ENCODE results near the gene RHBDF1.

RHBDF1 gene

DNA sequence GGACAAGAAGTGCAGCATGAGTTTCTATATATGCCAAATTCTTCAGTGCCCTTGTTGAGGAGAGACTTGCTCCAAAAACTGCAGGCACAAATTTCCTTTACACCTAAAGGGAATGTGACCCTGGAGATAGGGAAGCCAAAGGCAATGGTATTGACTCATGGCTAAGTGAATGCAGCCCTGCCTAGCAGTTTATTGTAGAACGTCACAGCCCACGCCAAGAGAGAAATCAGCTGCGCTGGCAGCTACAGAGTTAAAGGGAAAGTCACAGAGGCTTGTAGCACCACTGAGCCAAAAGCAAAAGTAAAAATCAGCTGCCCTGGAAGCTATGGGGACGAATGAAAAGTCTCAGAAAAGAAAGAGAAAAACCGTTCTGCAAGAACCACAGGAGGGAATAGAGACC, 29.1 kb downstream of the RHBDF1 start:
- Histone ChIP-seq H3K36me3 (ENCODE audit: control insufficient read depth, low read length) (peaks cover 78% of the 10 kb centered on the region), H3K9me3 (ENCODE audit: control insufficient read depth, insufficient read depth, low read length) (no peaks in the 10 kb centered on the region), H3K27ac (ENCODE audit: low read depth, low read length) (no peak overlapping the region), H3K4me2 (ENCODE audit: low read length) (no peak overlapping the region), H3K27me3 (ENCODE audit: control insufficient read depth, low read length) (no peaks in the 10 kb centered on the region), H3K4me1 (ENCODE audit: control insufficient read depth, low read length) (peaks cover 19% of the 10 kb centered on the region), H4K20me1 (ENCODE audit: control insufficient read depth, insufficient read depth, low read depth, low read length) (peaks cover 14% of the 10 kb centered on the region; the same call in 1 of the 2 replicates), H3F3A (ENCODE audit: control insufficient read depth, insufficient read depth) (no peaks in the 10 kb centered on the region), H3K9me2 (replicated peaks; ENCODE audit: control insufficient read depth, low read length) (no peaks in the 10 kb centered on the region), H3K79me2 (ENCODE audit: control insufficient read depth, low read length) (peaks cover 41% of the 10 kb centered on the region), H3K4me3 (ENCODE audit: low read length) (no peak overlapping the region)
- no peak for TF ChIP-seq EZH2phosphoT487 (IDR thresholded peaks at IDR 0.05; ENCODE audit: borderline replicate concordance, low read length)
- TF ChIP-seq, protein P1, sequence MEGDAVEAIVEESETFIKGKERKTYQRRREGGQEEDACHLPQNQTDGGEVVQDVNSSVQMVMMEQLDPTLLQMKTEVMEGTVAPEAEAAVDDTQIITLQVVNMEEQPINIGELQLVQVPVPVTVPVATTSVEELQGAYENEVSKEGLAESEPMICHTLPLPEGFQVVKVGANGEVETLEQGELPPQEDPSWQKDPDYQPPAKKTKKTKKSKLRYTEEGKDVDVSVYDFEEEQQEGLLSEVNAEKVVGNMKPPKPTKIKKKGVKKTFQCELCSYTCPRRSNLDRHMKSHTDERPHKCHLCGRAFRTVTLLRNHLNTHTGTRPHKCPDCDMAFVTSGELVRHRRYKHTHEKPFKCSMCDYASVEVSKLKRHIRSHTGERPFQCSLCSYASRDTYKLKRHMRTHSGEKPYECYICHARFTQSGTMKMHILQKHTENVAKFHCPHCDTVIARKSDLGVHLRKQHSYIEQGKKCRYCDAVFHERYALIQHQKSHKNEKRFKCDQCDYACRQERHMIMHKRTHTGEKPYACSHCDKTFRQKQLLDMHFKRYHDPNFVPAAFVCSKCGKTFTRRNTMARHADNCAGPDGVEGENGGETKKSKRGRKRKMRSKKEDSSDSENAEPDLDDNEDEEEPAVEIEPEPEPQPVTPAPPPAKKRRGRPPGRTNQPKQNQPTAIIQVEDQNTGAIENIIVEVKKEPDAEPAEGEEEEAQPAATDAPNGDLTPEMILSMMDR (IDR thresholded peaks at IDR 0.05; ENCODE audit: low read depth, low read length, poor library complexity, severe bottlenecking): no peak

DNA sequence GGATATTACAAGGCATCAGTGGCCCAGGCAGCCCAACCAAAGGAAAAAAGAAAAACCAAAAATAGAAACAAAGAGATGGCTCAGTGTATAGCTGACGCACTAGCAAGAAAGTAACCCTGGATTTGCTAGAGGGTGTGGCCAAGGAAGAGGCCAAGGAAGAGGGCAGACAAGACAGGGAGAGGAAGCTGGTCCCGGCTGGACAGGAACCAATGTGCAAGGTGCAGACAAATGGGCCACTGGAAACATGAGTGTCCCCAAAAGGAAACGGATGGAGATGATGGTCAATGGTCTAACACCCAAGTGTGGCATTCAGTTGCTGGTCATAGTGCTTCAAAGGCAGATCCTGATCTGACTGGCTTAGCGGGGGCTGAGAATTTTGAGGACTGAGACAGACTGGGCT, 29.7 kb downstream of the RHBDF1 start:
- H3K79me2 ChIP-seq (ENCODE audit: control insufficient read depth, low read length): peaks cover 38% of the 10 kb centered on the region
- H4K20me1 ChIP-seq (ENCODE audit: control insufficient read depth, insufficient read depth, low read depth, low read length): peaks cover 14% of the 10 kb centered on the region; the same call in 1 of the 2 replicates
- no peak overlapping the region for H3K4me3 ChIP-seq (ENCODE audit: low read length)
- no peaks in the 10 kb centered on the region for H3K9me3 ChIP-seq (ENCODE audit: control insufficient read depth, insufficient read depth, low read length)
- H3K4me2 ChIP-seq (ENCODE audit: low read length): no peak overlapping the region
- no peak overlapping the region for H3K27ac ChIP-seq (ENCODE audit: low read depth, low read length)
- no peaks in the 10 kb centered on the region for H3K27me3 ChIP-seq (ENCODE audit: control insufficient read depth, low read length)
- H3F3A ChIP-seq (ENCODE audit: control insufficient read depth, insufficient read depth): no peaks in the 10 kb centered on the region
- H3K9me2 ChIP-seq (replicated peaks; ENCODE audit: control insufficient read depth, low read length): no peaks in the 10 kb centered on the region
- TF ChIP-seq, protein P1 (IDR thresholded peaks at IDR 0.05; ENCODE audit: low read depth, low read length, poor library complexity, severe bottlenecking): no peak
- TF ChIP-seq EZH2phosphoT487 (IDR thresholded peaks at IDR 0.05; ENCODE audit: borderline replicate concordance, low read length): no peak
- H3K4me1 ChIP-seq (ENCODE audit: control insufficient read depth, low read length): peaks cover 25% of the 10 kb centered on the region
- peaks cover 79% of the 10 kb centered on the region for H3K36me3 ChIP-seq (ENCODE audit: control insufficient read depth, low read length)

DNA sequence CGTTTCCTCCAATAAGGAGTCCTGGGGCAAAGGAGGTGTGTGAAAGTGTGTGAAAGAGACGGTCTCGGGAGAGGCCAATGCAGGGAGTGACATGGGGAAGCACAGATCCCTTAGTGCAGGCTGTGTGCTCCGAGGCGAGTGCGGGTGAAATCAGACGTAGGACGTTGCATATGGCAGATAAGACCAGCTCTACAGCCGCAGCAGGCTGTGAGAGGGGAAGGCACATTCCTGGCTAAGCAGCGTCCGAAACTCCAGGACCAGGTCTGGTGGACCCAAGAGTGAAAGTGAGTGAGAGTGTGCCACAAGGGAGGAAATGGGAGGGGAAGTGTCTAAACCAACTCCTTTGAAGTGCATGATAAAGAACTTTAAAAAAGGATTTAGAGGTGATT, 30.4 kb downstream of the RHBDF1 start:
- H3K9me2 ChIP-seq (replicated peaks; ENCODE audit: control insufficient read depth, low read length): no peaks in the 10 kb centered on the region
- peaks cover 14% of the 10 kb centered on the region; the same call in 1 of the 2 replicates for H4K20me1 ChIP-seq (ENCODE audit: control insufficient read depth, insufficient read depth, low read depth, low read length)
- H3K9me3 ChIP-seq (ENCODE audit: control insufficient read depth, insufficient read depth, low read length): no peaks in the 10 kb centered on the region
- H3K4me1 ChIP-seq (ENCODE audit: control insufficient read depth, low read length): peaks cover 29% of the 10 kb centered on the region
- no peaks in the 10 kb centered on the region for H3F3A ChIP-seq (ENCODE audit: control insufficient read depth, insufficient read depth)
- H3K36me3 ChIP-seq (ENCODE audit: control insufficient read depth, low read length): peaks cover 79% of the 10 kb centered on the region
- peaks cover 34% of the 10 kb centered on the region for H3K79me2 ChIP-seq (ENCODE audit: control insufficient read depth, low read length)
- H3K27me3 ChIP-seq (ENCODE audit: control insufficient read depth, low read length): no peaks in the 10 kb centered on the region
- no peak for TF ChIP-seq EZH2phosphoT487 (IDR thresholded peaks at IDR 0.05; ENCODE audit: borderline replicate concordance, low read length)
- TF ChIP-seq, protein P1 (IDR thresholded peaks at IDR 0.05; ENCODE audit: low read depth, low read length, poor library complexity, severe bottlenecking): no peak
- no peak overlapping the region for H3K4me3 ChIP-seq (ENCODE audit: low read length)
- H3K4me2 ChIP-seq (ENCODE audit: low read length): no peak overlapping the region
- H3K27ac ChIP-seq (ENCODE audit: low read depth, low read length): no peak overlapping the region
